ENCODE data around the gene CD74.
A peak's percentile ranks its signal among the peaks of the same experiment; 100 is the strongest.
"Not testable (repeated sequence)": the region's sequence is repeated elsewhere in the genome, so short reads cannot be mapped to it uniquely, and the experiment has no call there.

CD74 gene

GRCh38 chr5:150412319-150413175, at the start of gene CD74:
TSS of gene CD74 (minus strand) at chr5:150412910. CDS start at chr5:150412749, 161 bp downstream.
- FAIRE-seq, result peak; percentile 57

GRCh38 chr5:150461231-150461630, 48.5 kb upstream of the CD74 start:
- no peak for FAIRE-seq

DNA sequence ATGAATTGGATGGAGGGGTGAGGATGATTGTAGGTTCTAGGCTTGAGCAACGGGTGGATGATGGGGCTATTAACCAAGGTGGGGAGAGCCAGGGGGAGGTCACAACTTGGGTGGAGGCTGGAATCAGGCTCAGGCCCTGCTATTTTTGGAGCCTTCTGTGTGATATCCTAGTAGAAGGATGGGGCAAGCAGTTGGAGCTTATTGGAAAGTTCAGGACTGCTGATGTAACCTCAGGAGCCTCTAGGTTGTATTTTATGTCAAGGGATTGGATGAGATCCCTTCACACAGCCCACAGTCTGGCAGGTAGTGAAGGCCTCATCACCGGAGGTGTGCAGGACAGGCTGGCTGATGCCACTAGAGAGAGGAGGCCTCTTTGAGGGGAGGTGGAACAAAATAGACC, 48.1 kb upstream of the CD74 start:
- no peak for FAIRE-seq

DNA sequence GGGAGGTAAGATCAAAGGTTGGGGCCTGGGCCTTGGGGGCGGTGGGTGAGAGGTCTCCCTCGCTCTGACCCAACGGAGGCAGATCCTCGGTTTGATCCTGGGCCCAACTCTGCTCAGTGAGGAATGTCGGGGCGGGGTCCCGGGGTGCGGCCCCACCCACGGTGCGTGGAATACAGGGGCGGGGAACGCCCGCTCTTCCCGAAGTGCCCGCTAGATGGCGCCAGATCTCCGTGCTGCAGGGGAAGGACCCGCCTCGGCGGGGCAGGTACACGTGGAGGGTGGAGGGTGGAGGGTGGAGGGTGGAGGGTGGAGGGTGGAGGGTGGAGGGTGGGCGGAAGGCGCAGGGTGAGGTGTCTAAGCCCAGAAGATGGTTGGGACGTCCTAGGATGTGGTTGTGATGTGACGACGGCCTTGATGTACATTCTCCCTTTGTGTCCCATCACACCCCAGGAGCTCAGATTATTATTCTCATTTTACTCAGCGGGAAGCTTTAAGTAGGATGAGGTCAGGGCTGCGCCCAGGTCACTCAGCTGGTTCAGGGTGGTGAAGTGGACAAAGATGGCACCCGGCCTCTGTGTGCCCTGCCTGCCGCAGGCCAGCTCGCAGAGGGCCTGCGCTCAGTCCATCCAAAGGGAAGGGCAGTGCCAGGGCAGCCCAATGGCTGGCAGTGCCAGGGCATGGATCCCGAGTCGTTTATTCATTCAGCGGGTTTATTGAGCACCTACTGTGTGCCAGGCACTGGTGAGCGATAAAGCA, 46.3 kb upstream of the CD74 start:
- FAIRE-seq, result no peak

GRCh38 chr5:150457562-150458240, 45.0 kb upstream of the CD74 start:
- FAIRE-seq, result no peak

GRCh38 chr5:150457121-150457520, 44.4 kb upstream of the CD74 start:
- FAIRE-seq, result no peak

GRCh38 chr5:150454492-150455229, 42.0 kb upstream of the CD74 start:
- no peak for FAIRE-seq

DNA sequence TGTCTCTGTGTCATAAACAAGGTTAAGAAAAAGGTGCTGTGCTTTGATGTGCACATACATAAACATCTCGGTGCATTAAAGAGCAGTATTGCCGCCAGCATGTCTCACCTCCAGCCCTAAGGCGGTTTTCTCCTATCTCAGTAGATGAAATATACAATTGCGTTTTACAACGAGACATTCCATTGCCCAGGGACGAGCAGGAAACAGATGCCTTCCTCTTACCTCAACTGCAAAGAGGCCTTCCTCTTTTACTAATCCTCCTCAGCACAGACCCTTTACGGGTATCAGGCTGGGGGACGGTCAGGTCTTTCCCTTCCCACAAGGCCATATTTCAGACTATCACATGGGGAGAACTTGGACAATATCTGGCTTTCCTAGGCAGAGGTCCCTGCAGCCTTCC, 41.3 kb upstream of the CD74 start:
- FAIRE-seq, result not testable (repeated sequence)

- no peak for FAIRE-seq
Observed at GRCh38 chr5:150452914-150453313, 40.2 kb upstream of the CD74 start.

DNA sequence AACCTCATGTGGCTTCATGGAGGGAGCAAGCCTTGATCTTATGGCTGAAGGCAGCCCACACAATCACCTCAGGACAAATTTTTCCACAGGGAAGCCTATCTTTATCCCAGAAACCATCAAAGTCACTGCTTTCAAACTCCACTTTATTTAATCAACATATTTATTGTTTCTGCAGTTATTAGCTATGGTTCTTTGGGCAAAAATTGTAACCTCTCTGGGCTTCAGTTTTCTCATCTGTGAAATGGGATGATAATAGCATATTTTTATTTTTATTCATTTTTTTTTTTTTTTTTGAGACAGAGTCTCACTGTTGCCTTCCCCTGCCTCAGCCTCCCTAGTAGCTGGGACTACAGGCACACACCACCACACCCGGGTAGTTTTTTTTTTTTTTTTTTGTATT, 38.9 kb upstream of the CD74 start:
- no peak for FAIRE-seq

DNA sequence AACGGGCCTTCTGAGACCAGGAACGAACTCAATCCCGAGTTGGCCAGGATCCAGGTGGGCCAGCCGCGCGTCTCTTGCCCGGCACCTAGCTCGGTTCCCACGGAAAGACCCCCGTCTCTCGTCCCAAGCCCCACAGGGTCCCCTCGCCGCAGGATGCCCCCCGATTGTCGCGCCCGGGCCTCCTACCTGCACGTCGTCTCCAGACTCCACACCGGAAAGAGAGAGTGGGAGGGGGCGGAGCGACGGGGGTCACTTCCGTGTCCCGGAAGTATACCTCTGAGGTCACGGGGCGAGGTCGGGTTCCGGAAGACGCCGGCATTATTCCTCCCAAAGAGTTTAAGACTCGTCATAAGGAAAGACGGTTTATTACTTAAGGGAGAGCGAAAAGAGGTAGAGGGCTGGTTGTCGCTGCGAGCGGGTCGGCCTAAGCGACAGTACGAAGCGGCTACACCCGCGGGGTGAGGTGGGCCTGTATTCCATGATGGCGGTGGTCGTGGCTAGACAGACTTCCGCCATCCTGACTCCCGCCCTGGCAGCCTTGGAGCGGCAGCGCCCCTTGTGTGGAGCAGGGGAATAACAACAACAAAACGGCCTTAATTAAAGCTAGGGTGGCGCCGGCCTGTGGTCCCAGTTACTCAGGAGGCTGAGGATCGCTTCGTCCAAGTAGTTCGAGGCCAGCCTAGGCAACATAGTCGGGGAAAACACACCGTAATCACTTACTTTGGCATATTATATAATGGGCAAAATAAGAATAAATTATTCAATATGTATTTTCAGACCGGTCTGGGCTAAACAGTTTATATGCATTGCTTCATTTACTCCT, 37.0 kb upstream of the CD74 start, which contains the start of gene RPS14:
TSS of gene RPS14 (minus strand) at position 223 of the 823 bp plus-strand sequence. CDS start 2,006 bp downstream, outside the sequence.
- FAIRE-seq, result no peak

- FAIRE-seq, result no peak
Observed at GRCh38 chr5:150448952-150449516, 36.3 kb upstream of the CD74 start.

GRCh38 chr5:150448334-150448733, 35.6 kb upstream of the CD74 start:
- FAIRE-seq, result no peak

- FAIRE-seq, result no peak
Observed at GRCh38 chr5:150447188-150447587, 34.5 kb upstream of the CD74 start.

DNA sequence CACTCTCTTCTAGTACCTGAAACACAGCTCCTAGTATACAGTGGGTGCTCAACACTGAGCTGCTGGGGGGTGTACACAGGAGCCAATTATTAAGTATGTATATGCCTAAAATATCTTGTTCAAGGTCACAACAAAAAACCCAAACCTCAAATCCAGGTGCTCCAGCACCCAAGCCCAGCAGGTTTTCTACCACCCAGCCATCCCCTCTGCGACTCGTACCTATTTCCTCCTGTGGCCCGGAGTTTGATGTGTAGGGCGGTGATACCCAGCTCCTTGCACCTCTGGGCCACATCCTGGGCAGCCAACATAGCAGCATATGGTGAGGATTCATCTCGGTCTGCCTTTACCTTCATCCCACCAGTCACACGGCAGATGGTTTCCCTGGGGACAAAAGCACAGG, 33.9 kb upstream of the CD74 start:
- no peak for FAIRE-seq

DNA sequence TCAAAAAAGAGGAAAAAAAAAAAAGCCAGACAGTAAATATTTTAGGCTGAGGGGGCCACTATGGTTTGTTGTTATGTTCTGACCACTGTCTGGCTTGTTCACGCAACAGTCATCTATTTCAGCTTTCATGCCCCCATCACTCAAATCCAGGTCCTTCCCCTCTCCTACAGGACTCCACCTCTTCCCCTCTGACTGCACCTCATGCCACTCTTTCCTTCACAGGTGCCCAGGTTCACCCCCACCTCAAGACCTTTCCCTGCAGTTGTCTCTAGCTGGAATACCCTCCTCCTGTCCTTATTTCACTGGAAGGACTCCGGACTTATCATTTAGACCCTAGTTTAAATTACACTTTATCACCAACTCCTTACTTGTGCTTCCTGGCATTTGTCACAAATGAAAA, 33.4 kb upstream of the CD74 start:
- FAIRE-seq, result no peak

GRCh38 chr5:150444770-150445169, 32.1 kb upstream of the CD74 start:
- FAIRE-seq, result no peak

DNA sequence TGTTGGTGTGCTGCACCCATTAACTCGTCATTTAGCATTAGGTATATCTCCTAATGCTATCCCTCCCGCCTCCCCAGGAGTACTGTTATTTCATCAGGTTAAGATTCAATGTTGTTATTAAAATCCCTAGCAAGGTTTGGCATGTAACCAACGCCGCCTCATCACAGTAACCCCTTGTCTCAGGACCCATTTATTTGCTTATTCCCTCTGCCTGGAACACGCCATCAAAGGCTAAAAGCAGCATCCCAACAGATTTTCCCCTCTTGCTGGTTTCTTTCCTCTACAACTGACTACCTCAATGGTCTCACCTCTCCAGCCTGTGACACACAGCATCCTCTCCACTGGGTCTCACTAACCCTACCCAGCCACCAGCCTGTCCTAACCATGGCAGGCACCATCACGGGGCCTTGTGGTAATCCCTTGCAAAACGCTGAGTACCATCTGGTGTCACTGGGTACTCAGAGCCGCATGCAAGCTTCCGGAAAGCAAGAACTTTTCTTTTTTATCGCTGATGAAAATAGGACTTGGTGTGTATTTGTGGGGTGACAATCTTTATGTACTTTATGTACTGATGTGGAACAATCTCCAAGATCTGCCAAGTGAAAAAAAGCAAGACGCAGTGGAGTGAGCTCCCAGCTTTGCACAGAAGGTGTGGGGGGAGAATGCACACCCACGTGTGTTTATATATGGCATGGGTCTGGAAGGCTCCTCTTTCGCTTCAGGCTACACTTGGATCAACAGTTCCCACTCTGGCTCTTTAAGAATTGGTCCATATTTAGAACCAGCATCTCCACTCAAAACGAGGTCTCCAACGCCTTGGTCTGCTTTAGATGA, 30.7 kb upstream of the CD74 start:
- no peak for FAIRE-seq

- no peak for FAIRE-seq
Observed at GRCh38 chr5:150442699-150443080, 30.0 kb upstream of the CD74 start.

Data from G401.6 (cell line).